Right atrium auricular region (tissue), 2 donors: ENCODE results near the gene SLC12A3. TPM values are rescaled to one million over a fixed set of nuclear protein-coding genes. Genes with fewer than 3 reads are reported as not detected.

ENCODE experiments used
- DNase-seq: peaks from one replicate; pipeline ENCODE4 v3.0.0-alpha.2; 2019; ENCODE audit warnings: low spot score
- H3K27ac ChIP-seq, 2 donors: fragments of 200-600 bp; sonication (generic); 1 replicate in 1 of 2; 2 replicates in 1 of 2; pipeline ENCODE4 v1.5.1; 2016 to 2019
- H3K27me3 ChIP-seq, 2 donors: fragments of 200-600 bp; sonication (generic); one replicate each; pipeline versions ENCODE4 v1.5.1 to v1.6.0; 2017 to 2019
- H3K36me3 ChIP-seq: fragments of 200-600 bp; sonication (generic); one replicate; pipeline ENCODE4 v1.5.1; 2016
- H3K4me1 ChIP-seq, 2 donors: fragments of 200-600 bp; sonication (generic); one replicate each; pipeline versions ENCODE4 v1.5.1 to v1.6.0; 2017 to 2019
- H3K4me3 ChIP-seq, 2 donors: fragments of 200-600 bp; sonication (generic); 1 replicate in 1 of 2; 2 replicates in 1 of 2; pipeline ENCODE4 v1.5.1; 2017 to 2019; ENCODE audit warnings: mild to moderate bottlenecking in 1 of 2, moderate library complexity in 1 of 2
- H3K9me3 ChIP-seq, 2 donors: fragments of 200-600 bp; sonication (generic); one replicate each; pipeline ENCODE4 v1.5.1; 2019
- total RNA-seq, 2 donors: library from RNA; depleted of rRNA; stranded (reverse); fragments of >200 nt; gene quantifications; one replicate each; pipeline ENCODE4 v1.1.0, GENCODE V29; 2016
- TF ChIP-seq, protein P1 (sequence below), 2 donors: fragments of 200-600 bp; sonication (generic); IDR thresholded peaks; one replicate each; pipeline ENCODE4 v1.5.1; 2019; ENCODE audit warnings: antibody characterized with exemption in 2 of 2

SLC12A3 gene
- total RNA-seq, 2 donors from 2014 or later = not detected

DNA sequence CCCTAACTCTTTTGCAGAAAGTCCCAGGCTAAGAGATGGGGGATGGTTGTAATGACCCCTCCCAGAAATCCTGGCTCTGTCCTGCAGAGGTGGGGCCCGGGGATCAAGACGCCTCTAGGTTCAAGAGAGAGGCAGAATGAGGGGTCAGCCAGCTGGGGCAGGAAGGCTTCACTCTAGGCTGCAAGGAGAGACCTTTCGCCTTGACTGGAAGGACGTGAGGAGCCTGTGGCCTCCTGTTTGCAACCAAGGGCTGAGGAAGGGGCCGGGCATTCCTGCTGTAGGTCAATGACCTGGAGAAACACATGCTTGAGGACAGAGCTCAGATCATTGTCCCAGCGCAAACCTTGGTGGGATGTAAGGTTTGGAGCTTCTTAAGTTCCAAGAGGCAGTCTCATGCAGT, 88.0 kb downstream of the SLC12A3 start:
- no peak for DNase-seq
- Histone ChIP-seq H3K9me3 (no peaks in the 10 kb centered on the region), H3K4me3 (no peak overlapping the region), H3K27me3 (no peaks in the 10 kb centered on the region), H3K27ac (no peak overlapping the region), H3K36me3 (no peaks in the 10 kb centered on the region), H3K4me1 (no peaks in the 10 kb centered on the region)
- TF ChIP-seq, protein P1, sequence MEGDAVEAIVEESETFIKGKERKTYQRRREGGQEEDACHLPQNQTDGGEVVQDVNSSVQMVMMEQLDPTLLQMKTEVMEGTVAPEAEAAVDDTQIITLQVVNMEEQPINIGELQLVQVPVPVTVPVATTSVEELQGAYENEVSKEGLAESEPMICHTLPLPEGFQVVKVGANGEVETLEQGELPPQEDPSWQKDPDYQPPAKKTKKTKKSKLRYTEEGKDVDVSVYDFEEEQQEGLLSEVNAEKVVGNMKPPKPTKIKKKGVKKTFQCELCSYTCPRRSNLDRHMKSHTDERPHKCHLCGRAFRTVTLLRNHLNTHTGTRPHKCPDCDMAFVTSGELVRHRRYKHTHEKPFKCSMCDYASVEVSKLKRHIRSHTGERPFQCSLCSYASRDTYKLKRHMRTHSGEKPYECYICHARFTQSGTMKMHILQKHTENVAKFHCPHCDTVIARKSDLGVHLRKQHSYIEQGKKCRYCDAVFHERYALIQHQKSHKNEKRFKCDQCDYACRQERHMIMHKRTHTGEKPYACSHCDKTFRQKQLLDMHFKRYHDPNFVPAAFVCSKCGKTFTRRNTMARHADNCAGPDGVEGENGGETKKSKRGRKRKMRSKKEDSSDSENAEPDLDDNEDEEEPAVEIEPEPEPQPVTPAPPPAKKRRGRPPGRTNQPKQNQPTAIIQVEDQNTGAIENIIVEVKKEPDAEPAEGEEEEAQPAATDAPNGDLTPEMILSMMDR (IDR thresholded peaks at IDR 0.05) = no peak

DNA sequence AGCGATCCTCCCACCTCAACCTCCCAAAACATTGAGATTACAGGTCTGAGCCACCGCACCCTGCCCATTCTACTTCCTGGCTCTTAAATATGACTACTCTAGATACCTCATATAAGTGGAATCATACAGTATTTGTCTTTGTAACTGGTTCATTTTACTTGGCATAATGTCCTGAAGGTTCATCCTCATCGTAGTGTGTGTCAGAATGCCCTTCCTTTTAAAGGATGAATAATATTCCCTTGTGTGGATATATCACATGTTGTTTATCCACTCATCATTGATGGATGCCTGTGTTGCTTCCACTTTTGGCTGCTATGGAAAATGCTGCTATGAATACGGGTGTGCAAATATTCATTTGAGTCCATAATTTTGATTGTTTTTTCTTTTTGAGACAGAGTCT, 91.1 kb downstream of the SLC12A3 start:
- Histone ChIP-seq H3K4me3 (no peak overlapping the region), H3K4me1 (peaks cover 0 to 7% of the 10 kb centered on the region in 2 donors), H3K36me3 (no peaks in the 10 kb centered on the region), H3K9me3 (no peaks in the 10 kb centered on the region), H3K27me3 (no peaks in the 10 kb centered on the region), H3K27ac (no peak overlapping the region)
- no peak for DNase-seq
- TF ChIP-seq, protein P1 (IDR thresholded peaks at IDR 0.05) = no peak

DNA sequence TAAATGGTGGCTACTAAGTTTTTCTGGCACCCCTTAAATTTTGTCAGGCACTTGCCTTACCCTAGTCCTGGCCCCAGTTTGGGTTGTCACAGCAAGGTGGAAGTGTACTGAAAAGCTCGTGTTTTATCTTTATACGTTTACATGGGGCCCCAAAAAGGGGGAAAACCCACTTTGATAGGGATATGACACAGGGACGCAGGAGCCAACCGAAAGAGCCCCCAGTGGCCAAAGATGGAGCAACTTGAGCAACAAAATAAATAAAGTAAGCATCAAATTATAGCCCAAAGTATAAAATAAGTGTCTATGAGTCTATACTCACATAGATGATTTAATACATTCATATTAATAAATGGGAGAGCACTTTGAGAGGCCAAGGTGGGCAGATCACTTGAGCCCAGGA, 91.7 kb downstream of the SLC12A3 start:
- H3K9me3 ChIP-seq = no peaks in the 10 kb centered on the region
- H3K36me3 ChIP-seq = no peaks in the 10 kb centered on the region
- TF ChIP-seq, protein P1 (IDR thresholded peaks at IDR 0.05) = no peak
- peaks cover 0 to 14% of the 10 kb centered on the region in 2 donors for H3K4me1 ChIP-seq
- no peak for DNase-seq
- H3K27me3 ChIP-seq = no peaks in the 10 kb centered on the region
- H3K27ac ChIP-seq = no peak overlapping the region
- H3K4me3 ChIP-seq = no peak overlapping the region

DNA sequence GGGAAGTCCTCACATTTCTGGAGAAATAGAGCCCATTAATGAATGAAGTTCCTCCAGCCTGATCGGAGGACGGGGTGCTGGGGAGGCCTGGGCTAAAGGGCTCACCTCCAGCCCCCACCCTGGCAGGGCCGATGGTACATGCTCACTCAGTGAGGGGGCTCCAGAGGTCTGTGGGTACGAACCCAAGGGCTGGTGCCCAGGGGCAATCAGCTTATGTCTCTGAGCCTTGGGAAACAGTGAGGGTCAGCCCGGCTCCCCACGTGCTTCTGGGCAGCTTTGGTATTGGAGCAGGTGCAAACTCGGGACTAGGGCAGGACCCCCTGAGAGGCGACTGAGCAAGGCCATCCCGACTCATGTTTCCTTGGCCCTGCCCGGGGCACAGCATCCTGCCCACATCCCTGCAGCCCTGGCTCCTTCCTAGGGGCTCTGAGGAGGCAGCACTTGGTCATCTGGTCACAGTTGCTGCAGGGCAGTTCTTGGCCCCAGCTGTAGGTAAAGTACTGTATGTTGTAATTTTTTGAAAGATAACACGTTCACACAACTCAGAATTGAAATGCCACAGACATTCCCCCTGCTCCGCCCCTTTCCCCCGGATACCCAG, 95.8 kb downstream of the SLC12A3 start:
- DNase-seq = no peak
- Histone ChIP-seq H3K36me3 (no peaks in the 10 kb centered on the region), H3K9me3 (no peaks in the 10 kb centered on the region), H3K4me1 (peaks cover 0 to 25% of the 10 kb centered on the region in 2 donors), H3K4me3 (no peak overlapping the region), H3K27ac (no peak overlapping the region), H3K27me3 (no peaks in the 10 kb centered on the region)
- TF ChIP-seq, protein P1 (IDR thresholded peaks at IDR 0.05) = no peak

DNA sequence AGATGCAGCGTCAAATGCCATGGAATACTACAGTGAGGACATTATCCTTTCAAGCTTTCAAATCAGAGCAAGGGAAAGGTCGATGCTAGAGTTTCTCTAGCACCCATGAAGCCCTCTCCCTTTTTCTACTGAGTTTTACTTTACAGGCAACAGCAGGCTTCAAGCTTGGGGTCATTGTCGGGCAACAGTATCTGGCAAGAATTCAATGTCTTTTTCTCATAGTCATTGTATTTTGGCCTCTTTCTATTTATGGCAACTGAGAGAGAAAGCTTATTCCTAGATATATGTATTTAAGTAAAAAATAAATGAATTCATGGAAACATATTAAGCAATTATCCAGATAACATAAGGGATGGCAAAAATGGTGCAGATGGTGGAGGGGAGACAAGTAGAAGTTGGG, 96.4 kb downstream of the SLC12A3 start:
- DNase-seq = no peak
- Histone ChIP-seq H3K9me3 (no peaks in the 10 kb centered on the region), H3K27ac (no peak overlapping the region), H3K36me3 (no peaks in the 10 kb centered on the region), H3K4me3 (no peak overlapping the region), H3K27me3 (no peaks in the 10 kb centered on the region), H3K4me1 (peaks cover 0 to 28% of the 10 kb centered on the region in 2 donors)
- TF ChIP-seq, protein P1 (IDR thresholded peaks at IDR 0.05) = no peak

DNA sequence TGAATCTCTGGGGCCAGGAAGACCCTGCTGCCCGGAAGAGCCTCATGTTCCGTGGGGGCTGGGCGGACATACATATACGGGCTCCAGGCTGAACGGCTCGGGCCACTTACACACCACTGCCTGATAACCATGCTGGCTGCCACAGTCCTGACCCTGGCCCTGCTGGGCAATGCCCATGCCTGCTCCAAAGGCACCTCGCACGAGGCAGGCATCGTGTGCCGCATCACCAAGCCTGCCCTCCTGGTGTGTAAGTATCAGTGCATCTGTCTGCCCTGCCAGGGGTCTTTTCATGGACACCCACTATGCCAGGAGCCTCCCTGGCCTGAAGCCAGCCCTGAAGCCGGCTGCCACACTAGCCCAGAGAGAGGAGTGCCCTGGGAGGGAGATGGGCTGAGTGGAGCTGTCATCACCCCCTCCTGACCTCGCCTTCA, 96.9 kb downstream of the SLC12A3 start, which contains the start of gene CETP:
CETP (plus strand) TSS at position 100 of the 431 bp plus-strand sequence; CDS start at position 130, 30 bp downstream.
- H3K36me3 ChIP-seq = no peaks in the 10 kb centered on the region
- TF ChIP-seq, protein P1 (IDR thresholded peaks at IDR 0.05) = no peak
- H3K9me3 ChIP-seq = no peaks in the 10 kb centered on the region
- H3K27ac ChIP-seq = no peak within 1 kb of the TSS
- DNase-seq = no peak
- H3K4me3 ChIP-seq = no peak within 1 kb of the TSS
- peaks cover 0 to 28% of the 10 kb centered on the region in 2 donors for H3K4me1 ChIP-seq
- no peaks in the 10 kb centered on the region for H3K27me3 ChIP-seq
